ENCODE data around the gene ANKMY1.

The ANKMY1 gene

GRCh38 chr2:240466579-240467148 lies 91.1 kb downstream of the ANKMY1 start:
- TF ChIP-seq REST (IDR thresholded peaks at IDR 0.05; ENCODE audit: insufficient replicate concordance, low read depth) (no peak), SPI1 (IDR thresholded peaks at IDR 0.05; ENCODE audit: borderline replicate concordance, low read depth) (no peak), GABPA (IDR thresholded peaks at IDR 0.05; ENCODE audit: low read depth) (no peak), POLR2AphosphoS5 (IDR thresholded peaks at IDR 0.05; ENCODE audit: low read depth) (no peak)
- TF ChIP-seq, protein P1, sequence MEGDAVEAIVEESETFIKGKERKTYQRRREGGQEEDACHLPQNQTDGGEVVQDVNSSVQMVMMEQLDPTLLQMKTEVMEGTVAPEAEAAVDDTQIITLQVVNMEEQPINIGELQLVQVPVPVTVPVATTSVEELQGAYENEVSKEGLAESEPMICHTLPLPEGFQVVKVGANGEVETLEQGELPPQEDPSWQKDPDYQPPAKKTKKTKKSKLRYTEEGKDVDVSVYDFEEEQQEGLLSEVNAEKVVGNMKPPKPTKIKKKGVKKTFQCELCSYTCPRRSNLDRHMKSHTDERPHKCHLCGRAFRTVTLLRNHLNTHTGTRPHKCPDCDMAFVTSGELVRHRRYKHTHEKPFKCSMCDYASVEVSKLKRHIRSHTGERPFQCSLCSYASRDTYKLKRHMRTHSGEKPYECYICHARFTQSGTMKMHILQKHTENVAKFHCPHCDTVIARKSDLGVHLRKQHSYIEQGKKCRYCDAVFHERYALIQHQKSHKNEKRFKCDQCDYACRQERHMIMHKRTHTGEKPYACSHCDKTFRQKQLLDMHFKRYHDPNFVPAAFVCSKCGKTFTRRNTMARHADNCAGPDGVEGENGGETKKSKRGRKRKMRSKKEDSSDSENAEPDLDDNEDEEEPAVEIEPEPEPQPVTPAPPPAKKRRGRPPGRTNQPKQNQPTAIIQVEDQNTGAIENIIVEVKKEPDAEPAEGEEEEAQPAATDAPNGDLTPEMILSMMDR (IDR thresholded peaks at IDR 0.05; ENCODE audit: insufficient read depth, low read length): no peak
- H3K27me3 ChIP-seq (ENCODE audit: insufficient read depth, poor library complexity, severe bottlenecking): no peaks in the 10 kb centered on the region
- no peak overlapping the region for H3K27ac ChIP-seq (replicated peaks)
- DNase-seq (ENCODE audit: low read depth in 1 of 2, low spot score in 1 of 2): no peak
- H3K4me3 ChIP-seq (replicated peaks; ENCODE audit: insufficient read depth, low read length): no peak overlapping the region

GRCh38 chr2:240465765-240466578 lies 91.8 kb downstream of the ANKMY1 start:
- H3K27ac ChIP-seq (replicated peaks): no peak overlapping the region
- TF ChIP-seq, protein P1 (IDR thresholded peaks at IDR 0.05; ENCODE audit: insufficient read depth, low read length): no peak
- TF ChIP-seq POLR2AphosphoS5 (IDR thresholded peaks at IDR 0.05; ENCODE audit: low read depth): no peak
- no peak for TF ChIP-seq REST (IDR thresholded peaks at IDR 0.05; ENCODE audit: insufficient replicate concordance, low read depth)
- no peak for TF ChIP-seq SPI1 (IDR thresholded peaks at IDR 0.05; ENCODE audit: borderline replicate concordance, low read depth)
- TF ChIP-seq GABPA (IDR thresholded peaks at IDR 0.05; ENCODE audit: low read depth): no peak
- no peak for DNase-seq (ENCODE audit: low read depth in 1 of 2, low spot score in 1 of 2)
- H3K27me3 ChIP-seq (ENCODE audit: insufficient read depth, poor library complexity, severe bottlenecking): no peaks in the 10 kb centered on the region
- H3K4me3 ChIP-seq (replicated peaks; ENCODE audit: insufficient read depth, low read length): no peak overlapping the region

- Histone ChIP-seq H3K27me3 (ENCODE audit: insufficient read depth, poor library complexity, severe bottlenecking) (no peaks in the 10 kb centered on the region), H3K4me3 (replicated peaks; ENCODE audit: insufficient read depth, low read length) (no peak overlapping the region), H3K27ac (replicated peaks) (no peak overlapping the region)
- no peak for DNase-seq (ENCODE audit: low read depth in 1 of 2, low spot score in 1 of 2)
- no peak for TF ChIP-seq GABPA (IDR thresholded peaks at IDR 0.05; ENCODE audit: low read depth)
- TF ChIP-seq REST (IDR thresholded peaks at IDR 0.05; ENCODE audit: insufficient replicate concordance, low read depth): no peak
- no peak for TF ChIP-seq SPI1 (IDR thresholded peaks at IDR 0.05; ENCODE audit: borderline replicate concordance, low read depth)
- TF ChIP-seq, protein P1 (IDR thresholded peaks at IDR 0.05; ENCODE audit: insufficient read depth, low read length): no peak
- no peak for TF ChIP-seq POLR2AphosphoS5 (IDR thresholded peaks at IDR 0.05; ENCODE audit: low read depth)
Observed at GRCh38 chr2:240465268-240465764, 92.5 kb downstream of the ANKMY1 start.
